ENCODE results near the gene ACOX1. TPM values are rescaled to one million over a fixed set of nuclear protein-coding genes. Genes with fewer than 3 reads are reported as not detected.

The ACOX1 gene
- total and polyA plus RNA-seq, 2 of the 13 experiments (the other 11 are each of a cell fraction or from before 2014, with no cell fraction given) = 86.4 to 120 TPM

DNA sequence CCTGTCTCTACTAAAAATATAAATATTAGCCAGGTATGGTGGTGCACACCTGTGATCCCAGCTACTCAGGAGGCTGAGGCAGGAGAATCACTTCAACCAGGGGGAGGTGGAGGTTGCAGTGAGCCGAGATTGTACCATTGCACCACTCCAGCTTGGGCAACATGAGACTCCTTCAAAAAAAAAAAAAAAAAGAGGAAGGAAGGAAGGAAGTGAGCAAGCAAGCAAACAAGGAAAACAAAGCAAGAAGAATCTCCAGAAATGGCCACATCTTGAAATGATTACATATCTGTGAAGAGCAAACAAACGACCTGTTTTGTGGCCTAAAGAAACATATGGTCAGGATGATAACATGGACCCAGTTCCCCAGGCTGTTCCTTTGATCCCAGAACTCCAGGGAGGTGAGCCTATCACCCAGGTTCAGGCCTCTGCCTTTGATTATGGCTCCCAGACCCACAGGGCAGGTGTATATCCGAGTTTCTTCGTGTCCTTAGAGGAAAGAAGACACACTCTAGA is 8.9 kb downstream of the ACOX1 start (continued):
- TF ChIP-seq, protein P1, sequence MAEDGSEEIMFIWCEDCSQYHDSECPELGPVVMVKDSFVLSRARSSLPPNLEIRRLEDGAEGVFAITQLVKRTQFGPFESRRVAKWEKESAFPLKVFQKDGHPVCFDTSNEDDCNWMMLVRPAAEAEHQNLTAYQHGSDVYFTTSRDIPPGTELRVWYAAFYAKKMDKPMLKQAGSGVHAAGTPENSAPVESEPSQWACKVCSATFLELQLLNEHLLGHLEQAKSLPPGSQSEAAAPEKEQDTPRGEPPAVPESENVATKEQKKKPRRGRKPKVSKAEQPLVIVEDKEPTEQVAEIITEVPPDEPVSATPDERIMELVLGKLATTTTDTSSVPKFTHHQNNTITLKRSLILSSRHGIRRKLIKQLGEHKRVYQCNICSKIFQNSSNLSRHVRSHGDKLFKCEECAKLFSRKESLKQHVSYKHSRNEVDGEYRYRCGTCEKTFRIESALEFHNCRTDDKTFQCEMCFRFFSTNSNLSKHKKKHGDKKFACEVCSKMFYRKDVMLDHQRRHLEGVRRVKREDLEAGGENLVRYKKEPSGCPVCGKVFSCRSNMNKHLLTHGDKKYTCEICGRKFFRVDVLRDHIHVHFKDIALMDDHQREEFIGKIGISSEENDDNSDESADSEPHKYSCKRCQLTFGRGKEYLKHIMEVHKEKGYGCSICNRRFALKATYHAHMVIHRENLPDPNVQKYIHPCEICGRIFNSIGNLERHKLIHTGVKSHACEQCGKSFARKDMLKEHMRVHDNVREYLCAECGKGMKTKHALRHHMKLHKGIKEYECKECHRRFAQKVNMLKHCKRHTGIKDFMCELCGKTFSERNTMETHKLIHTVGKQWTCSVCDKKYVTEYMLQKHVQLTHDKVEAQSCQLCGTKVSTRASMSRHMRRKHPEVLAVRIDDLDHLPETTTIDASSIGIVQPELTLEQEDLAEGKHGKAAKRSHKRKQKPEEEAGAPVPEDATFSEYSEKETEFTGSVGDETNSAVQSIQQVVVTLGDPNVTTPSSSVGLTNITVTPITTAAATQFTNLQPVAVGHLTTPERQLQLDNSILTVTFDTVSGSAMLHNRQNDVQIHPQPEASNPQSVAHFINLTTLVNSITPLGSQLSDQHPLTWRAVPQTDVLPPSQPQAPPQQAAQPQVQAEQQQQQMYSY (CRISPR knock-in tag; IDR thresholded peaks at IDR 0.05) = 0 out of 2 replicates have a peak, but pooled peaks have one; percentile 21
- TF ChIP-seq ZNF12 (CRISPR knock-in tag; IDR thresholded peaks at IDR 0.05) (no peak), ZNF607 (CRISPR knock-in tag; IDR thresholded peaks at IDR 0.05; ENCODE audit: borderline replicate concordance) (0 out of 2 replicates have a peak, but pooled peaks have one; percentile 19), ETV5 (CRISPR knock-in tag; IDR thresholded peaks at IDR 0.05; ENCODE audit: borderline replicate concordance) (peak; percentile 31; the same call in 1 of the 2 replicates), BCL6 (CRISPR knock-in tag; IDR thresholded peaks at IDR 0.05) (no peak), ZNF597 (CRISPR knock-in tag; IDR thresholded peaks at IDR 0.05) (no peak), ZMAT5 (CRISPR knock-in tag; IDR thresholded peaks at IDR 0.05; ENCODE audit: borderline replicate concordance, low read depth) (no peak), ZBTB3 (CRISPR knock-in tag; IDR thresholded peaks at IDR 0.05; ENCODE audit: borderline replicate concordance, low read depth) (no peak), ZFP41 (CRISPR knock-in tag; IDR thresholded peaks at IDR 0.05; ENCODE audit: borderline replicate concordance) (no peak), MEF2D (CRISPR knock-in tag; IDR thresholded peaks at IDR 0.05) (no peak), HNRNPK (IDR thresholded peaks at IDR 0.05; ENCODE audit: low read depth, low read length, poor library complexity, severe bottlenecking) (no peak), ZFP36L1 (CRISPR knock-in tag; IDR thresholded peaks at IDR 0.05) (no peak), ZNF460 (CRISPR knock-in tag; IDR thresholded peaks at IDR 0.05; ENCODE audit: borderline replicate concordance) (peak; percentile 42; the same call in 1 of the 2 replicates), FOXP4 (CRISPR knock-in tag; IDR thresholded peaks at IDR 0.05) (peak; percentile 24; the same call in 1 of the 2 replicates), DZIP1 (CRISPR knock-in tag; IDR thresholded peaks at IDR 0.05) (no peak), ZNF367 (CRISPR knock-in tag; IDR thresholded peaks at IDR 0.05; ENCODE audit: borderline replicate concordance) (no peak)
- TF ChIP-seq, protein P2, sequence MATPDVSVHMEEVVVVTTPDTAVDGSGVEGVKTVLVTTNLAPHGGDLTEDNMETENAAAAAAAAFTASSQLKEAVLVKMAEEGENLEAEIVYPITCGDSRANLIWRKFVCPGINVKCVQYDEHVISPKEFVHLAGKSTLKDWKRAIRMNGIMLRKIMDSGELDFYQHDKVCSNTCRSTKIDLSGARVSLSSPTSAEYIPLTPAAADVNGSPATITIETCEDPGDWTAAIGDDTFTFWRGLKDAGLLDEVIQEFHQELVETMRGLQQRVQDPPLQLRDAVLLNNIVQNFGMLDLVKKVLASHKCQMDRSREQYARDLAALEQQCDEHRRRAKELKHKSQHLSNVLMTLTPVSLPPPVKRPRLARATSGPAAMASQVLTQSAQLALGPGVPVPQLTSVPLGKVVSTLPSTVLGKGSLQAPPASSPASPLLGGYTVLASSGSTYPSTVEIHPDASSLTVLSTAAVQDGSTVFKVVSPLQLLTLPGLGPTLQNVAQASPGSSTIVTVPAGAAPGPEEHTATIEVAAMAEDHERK (CRISPR knock-in tag; IDR thresholded peaks at IDR 0.05; ENCODE audit: low read depth) = no peak
